ENCODE measurements around the gene RHOG.
"Not testable (repeated sequence)": the region's sequence is repeated elsewhere in the genome, so short reads cannot be mapped to it uniquely, and the experiment has no call there.

Gene RHOG

GRCh38 chr11:3820971-3821370, 19.8 kb downstream of the RHOG start:
- Histone ChIP-seq H3K36me3 (ENCODE audit: insufficient read depth) (no peaks in the 10 kb centered on the region), H3K27ac (no peak overlapping the region), H3K4me1 (ENCODE audit: low read depth, poor library complexity, severe bottlenecking) (no peaks in the 10 kb centered on the region), H3K4me2 (no peak overlapping the region), H4K20me1 (ENCODE audit: insufficient read depth) (no peaks in the 10 kb centered on the region), H2AFZ (ENCODE audit: low read depth) (no peak overlapping the region), H3K9ac (no peak overlapping the region), H3K27me3 (ENCODE audit: insufficient read depth, low read depth) (no peaks in the 10 kb centered on the region), H3K4me3 (IDR thresholded peaks at IDR 0.05; ENCODE audit: insufficient read depth, low read depth, low read length) (no peak overlapping the region), H3K79me2 (ENCODE audit: insufficient read depth, low read depth) (no peaks in the 10 kb centered on the region)
- no peak for TF ChIP-seq CTCF (conservative IDR thresholded peaks at IDR 0.05; ENCODE audit: low read depth, low read length)

GRCh38 chr11:3817181-3817800, 23.5 kb downstream of the RHOG start:
- H3K36me3 ChIP-seq (ENCODE audit: insufficient read depth): no peaks in the 10 kb centered on the region
- no peak overlapping the region for H2AFZ ChIP-seq (ENCODE audit: low read depth)
- TF ChIP-seq CTCF (conservative IDR thresholded peaks at IDR 0.05; ENCODE audit: low read depth, low read length): no peak
- no peaks in the 10 kb centered on the region for H3K4me1 ChIP-seq (ENCODE audit: low read depth, poor library complexity, severe bottlenecking)
- H4K20me1 ChIP-seq (ENCODE audit: insufficient read depth): no peaks in the 10 kb centered on the region
- H3K4me2 ChIP-seq: no peak overlapping the region
- no peaks in the 10 kb centered on the region for H3K79me2 ChIP-seq (ENCODE audit: insufficient read depth, low read depth)
- no peaks in the 10 kb centered on the region for H3K27me3 ChIP-seq (ENCODE audit: insufficient read depth, low read depth)
- H3K4me3 ChIP-seq (IDR thresholded peaks at IDR 0.05; ENCODE audit: insufficient read depth, low read depth, low read length): no peak overlapping the region
- H3K9ac ChIP-seq: no peak overlapping the region
- H3K27ac ChIP-seq: no peak overlapping the region

- H3K9ac ChIP-seq: no peak overlapping the region
- H3K4me2 ChIP-seq: no peak overlapping the region
- H2AFZ ChIP-seq (ENCODE audit: low read depth): no peak overlapping the region
- no peaks in the 10 kb centered on the region for H4K20me1 ChIP-seq (ENCODE audit: insufficient read depth)
- no peaks in the 10 kb centered on the region for H3K79me2 ChIP-seq (ENCODE audit: insufficient read depth, low read depth)
- H3K27me3 ChIP-seq (ENCODE audit: insufficient read depth, low read depth): no peaks in the 10 kb centered on the region
- H3K36me3 ChIP-seq (ENCODE audit: insufficient read depth): no peaks in the 10 kb centered on the region
- H3K4me1 ChIP-seq (ENCODE audit: low read depth, poor library complexity, severe bottlenecking): no peaks in the 10 kb centered on the region
- H3K4me3 ChIP-seq (IDR thresholded peaks at IDR 0.05; ENCODE audit: insufficient read depth, low read depth, low read length): no peak overlapping the region
- H3K27ac ChIP-seq: no peak overlapping the region
- no peak for TF ChIP-seq CTCF (conservative IDR thresholded peaks at IDR 0.05; ENCODE audit: low read depth, low read length)
Observed at GRCh38 chr11:3816673-3817072, 24.1 kb downstream of the RHOG start.

GRCh38 chr11:3815845-3816244, 24.9 kb downstream of the RHOG start:
- no peak overlapping the region for H3K4me2 ChIP-seq
- no peak overlapping the region for H2AFZ ChIP-seq (ENCODE audit: low read depth)
- H3K4me1 ChIP-seq (ENCODE audit: low read depth, poor library complexity, severe bottlenecking): no peaks in the 10 kb centered on the region
- H3K36me3 ChIP-seq (ENCODE audit: insufficient read depth): no peaks in the 10 kb centered on the region
- no peaks in the 10 kb centered on the region for H3K79me2 ChIP-seq (ENCODE audit: insufficient read depth, low read depth)
- H4K20me1 ChIP-seq (ENCODE audit: insufficient read depth): no peaks in the 10 kb centered on the region
- H3K27me3 ChIP-seq (ENCODE audit: insufficient read depth, low read depth): no peaks in the 10 kb centered on the region
- no peak for TF ChIP-seq CTCF (conservative IDR thresholded peaks at IDR 0.05; ENCODE audit: low read depth, low read length)
- no peak overlapping the region for H3K9ac ChIP-seq
- H3K4me3 ChIP-seq (IDR thresholded peaks at IDR 0.05; ENCODE audit: insufficient read depth, low read depth, low read length): no peak overlapping the region
- no peak overlapping the region for H3K27ac ChIP-seq

GRCh38 chr11:3814832-3815231, 25.9 kb downstream of the RHOG start:
- H3K27ac ChIP-seq; H3K9ac ChIP-seq; H2AFZ ChIP-seq (ENCODE audit: low read depth); H3K4me2 ChIP-seq; H3K4me3 ChIP-seq (IDR thresholded peaks at IDR 0.05; ENCODE audit: insufficient read depth, low read depth, low read length); H3K79me2 ChIP-seq (ENCODE audit: insufficient read depth, low read depth); H3K27me3 ChIP-seq (ENCODE audit: insufficient read depth, low read depth); H3K4me1 ChIP-seq (ENCODE audit: low read depth, poor library complexity, severe bottlenecking); H4K20me1 ChIP-seq (ENCODE audit: insufficient read depth); H3K36me3 ChIP-seq (ENCODE audit: insufficient read depth): not testable (repeated sequence)

Data from KMS-11 (cell line).